Neutrophil (primary cell): ENCODE results near the gene ZNF655.

Experiments
- H3K27ac ChIP-seq: fragments of 200-600 bp; sonication (generic); 2 replicates; pipeline ENCODE4 v1.5.1; 2016; ENCODE audit warnings: mild to moderate bottlenecking, moderate library complexity
- H3K27me3 ChIP-seq: fragments of 200-600 bp; sonication (generic); 2 replicates; pipeline ENCODE4 v1.6.0; 2016; ENCODE audit warnings: mild to moderate bottlenecking
- H3K36me3 ChIP-seq: fragments of 200-600 bp; sonication (generic); 2 replicates; pipeline ENCODE4 v1.5.1; 2017
- H3K4me1 ChIP-seq, 2 experiments: fragments of 200-600 bp in 1 of 2; sonication (generic) in 1 of 2; 1 replicate in 1 of 2; 2 replicates in 1 of 2; pipeline versions ENCODE4 v1.5.1 to v1.6.1; 2013 to 2016; ENCODE audit warnings: low read depth in 1 of 2, low read length in 1 of 2, mild to moderate bottlenecking in 1 of 2, moderate library complexity in 1 of 2; ENCODE audit not compliant: control insufficient read depth in 1 of 2, insufficient read depth in 1 of 2
- H3K4me3 ChIP-seq, 2 experiments: fragments of 200-600 bp in 1 of 2; sonication (generic) in 1 of 2; 1 replicate in 1 of 2; 2 replicates in 1 of 2; pipeline ENCODE4 v1.5.1; 2013 to 2016; ENCODE audit warnings: low read depth in 1 of 2, low read length in 1 of 2, mild to moderate bottlenecking in 1 of 2, moderate library complexity in 1 of 2
- H3K9me3 ChIP-seq: fragments of 200-600 bp; sonication (generic); 2 replicates; pipeline ENCODE4 v1.5.1; 2016
- CTCF ChIP-seq: fragments of 200-600 bp; sonication (generic); IDR thresholded peaks from 2 replicates; pipeline ENCODE4 v1.5.1; 2016; ENCODE audit warnings: antibody characterized with exemption

The ZNF655 gene

DNA sequence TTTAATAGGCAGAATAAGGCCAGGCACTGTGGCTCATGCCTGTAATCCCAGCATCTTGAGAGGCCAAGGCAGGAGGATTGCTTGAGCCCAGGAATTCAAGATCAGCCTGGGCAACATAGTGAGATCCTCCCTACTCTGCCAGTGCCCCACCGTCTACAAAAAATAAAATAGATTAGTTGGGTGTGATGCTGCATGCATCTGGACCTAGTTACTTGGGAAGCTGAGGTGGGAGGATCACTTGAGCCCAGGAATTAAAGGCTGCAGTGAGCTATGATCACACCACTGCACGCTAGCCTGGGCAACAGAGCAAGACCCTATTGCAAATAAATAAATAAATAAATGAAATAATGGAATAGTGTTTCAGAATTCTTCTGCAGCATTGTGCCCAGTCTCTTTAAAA is 22.8 kb upstream of the ZNF655 start:
- TF ChIP-seq CTCF = no peak
- no peak overlapping the region for H3K4me3 ChIP-seq
- no peaks in the 10 kb centered on the region for H3K4me1 ChIP-seq
- peaks cover 26% of the 10 kb centered on the region for H3K9me3 ChIP-seq
- H3K27me3 ChIP-seq = no peaks in the 10 kb centered on the region
- H3K27ac ChIP-seq = no peak overlapping the region
- H3K36me3 ChIP-seq = peaks cover 8% of the 10 kb centered on the region

DNA sequence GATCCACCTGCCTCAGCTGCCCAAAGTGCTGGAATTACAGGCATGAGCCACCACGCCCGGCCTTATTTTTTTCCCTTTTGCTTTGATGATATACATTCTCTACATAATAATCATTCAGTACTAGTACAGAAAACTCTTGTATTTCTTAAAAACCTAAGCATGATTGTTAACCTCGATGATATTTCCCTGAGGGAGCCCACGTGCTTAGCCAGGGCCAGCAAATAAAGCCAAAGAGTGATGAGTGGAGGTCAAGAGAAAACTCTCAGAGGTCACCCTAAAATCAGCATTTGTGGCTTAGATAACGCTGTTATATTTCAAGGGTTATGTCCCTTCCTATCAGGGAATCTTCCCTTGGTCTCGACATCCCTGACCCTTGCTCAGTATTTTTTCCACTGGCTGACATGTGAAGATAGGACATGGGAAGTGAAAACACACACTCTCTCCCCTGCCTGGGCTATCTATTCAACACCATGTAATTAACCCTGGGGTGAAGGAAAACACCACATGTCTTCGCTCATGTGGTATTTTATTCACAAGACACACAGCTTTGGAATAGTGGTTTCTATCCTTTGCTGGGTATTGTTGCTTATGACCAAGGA is 19.1 kb upstream of the ZNF655 start:
- no peak for TF ChIP-seq CTCF

GRCh38 chr7:99540542-99540941 is 17.9 kb upstream of the ZNF655 start:
- peaks cover 5% of the 10 kb centered on the region for H3K9me3 ChIP-seq
- H3K27ac ChIP-seq = no peak overlapping the region
- H3K36me3 ChIP-seq = no peaks in the 10 kb centered on the region
- no peak for TF ChIP-seq CTCF
- H3K4me3 ChIP-seq = no peak overlapping the region
- no peaks in the 10 kb centered on the region for H3K4me1 ChIP-seq
- no peaks in the 10 kb centered on the region for H3K27me3 ChIP-seq

More for the DNA sequence above, 19.1 kb upstream of the ZNF655 start:
- no peaks in the 10 kb centered on the region for H3K36me3 ChIP-seq
- no peaks in the 10 kb centered on the region for H3K27me3 ChIP-seq
- no peaks in the 10 kb centered on the region for H3K4me1 ChIP-seq
- H3K27ac ChIP-seq = no peak overlapping the region
- no peak overlapping the region for H3K4me3 ChIP-seq
- H3K9me3 ChIP-seq = peaks cover 5% of the 10 kb centered on the region

DNA sequence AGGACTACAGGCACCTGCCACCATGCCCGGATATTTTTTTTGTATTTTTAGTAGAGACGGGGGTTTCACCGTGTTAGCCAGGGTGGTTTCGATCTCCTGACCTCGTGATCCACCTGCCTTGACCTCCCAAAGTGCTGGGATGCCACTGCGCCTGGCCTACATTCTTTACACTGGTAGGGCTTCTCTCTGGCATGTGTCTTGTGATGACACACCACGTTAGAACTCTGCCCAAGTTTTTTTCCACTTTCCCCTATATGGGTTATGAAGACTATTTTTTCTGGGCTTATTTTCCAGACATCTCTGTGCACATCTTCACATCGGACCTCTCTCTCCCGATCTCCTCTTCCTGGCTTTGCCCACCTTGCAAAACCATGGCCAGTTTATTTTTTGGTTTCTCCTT is 17.2 kb upstream of the ZNF655 start:
- Histone ChIP-seq H3K36me3 (no peaks in the 10 kb centered on the region), H3K27ac (no peak overlapping the region), H3K4me1 (no peaks in the 10 kb centered on the region), H3K9me3 (peaks cover 5% of the 10 kb centered on the region), H3K27me3 (no peaks in the 10 kb centered on the region), H3K4me3 (no peak overlapping the region)
- no peak for TF ChIP-seq CTCF

DNA sequence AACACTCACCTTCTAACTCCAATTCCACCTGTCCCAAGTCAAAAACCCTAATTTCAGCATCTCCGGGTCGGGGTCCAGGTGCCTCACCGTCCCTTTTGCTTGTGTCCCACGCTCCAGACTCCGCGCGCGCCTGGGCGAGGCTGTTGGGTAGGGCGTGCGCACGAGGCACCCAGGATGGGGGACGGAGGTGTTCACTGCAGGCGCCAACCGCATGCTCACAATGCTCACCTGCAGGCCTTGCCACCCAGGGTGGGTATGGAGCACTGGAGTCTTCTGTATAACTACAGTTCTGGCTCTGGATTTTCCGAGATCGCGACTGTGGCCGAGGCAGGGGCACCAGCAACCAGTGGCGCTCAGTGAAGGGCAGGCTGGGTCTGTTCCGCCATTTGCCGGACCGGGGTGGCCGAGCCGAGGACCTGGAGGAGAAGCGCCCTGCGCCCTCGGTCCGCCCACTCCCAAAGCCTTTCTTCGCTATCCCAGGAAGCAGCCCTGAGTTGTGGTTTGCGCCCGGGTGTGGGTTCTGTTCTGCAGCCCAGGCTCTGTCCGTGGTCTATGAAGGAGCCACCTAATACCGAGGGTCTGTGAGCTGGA is 15.3 kb upstream of the ZNF655 start:
- H3K27me3 ChIP-seq = no peaks in the 10 kb centered on the region
- H3K4me3 ChIP-seq = no peak overlapping the region
- H3K9me3 ChIP-seq = peaks cover 5% of the 10 kb centered on the region
- TF ChIP-seq CTCF = no peak
- H3K4me1 ChIP-seq = no peaks in the 10 kb centered on the region
- peaks cover 9% of the 10 kb centered on the region for H3K36me3 ChIP-seq
- H3K27ac ChIP-seq = no peak overlapping the region
